Hippocampal formation (tissue), 2 donors: Measurements from ENCODE around the gene MYCN.
"Not testable (repeated sequence)": the region's sequence is repeated elsewhere in the genome, so short reads cannot be mapped to it uniquely, and the experiment has no call there.

ENCODE experiments used
- DNase-seq, 2 donors: peaks; one replicate each; lab custom pipeline; 2025; lab: John Stamatoyannopoulos, UW

The MYCN gene

GRCh38 chr2:15957881-15958713 lies 17.7 kb downstream of the MYCN start:
- DNase-seq = no peak

DNA sequence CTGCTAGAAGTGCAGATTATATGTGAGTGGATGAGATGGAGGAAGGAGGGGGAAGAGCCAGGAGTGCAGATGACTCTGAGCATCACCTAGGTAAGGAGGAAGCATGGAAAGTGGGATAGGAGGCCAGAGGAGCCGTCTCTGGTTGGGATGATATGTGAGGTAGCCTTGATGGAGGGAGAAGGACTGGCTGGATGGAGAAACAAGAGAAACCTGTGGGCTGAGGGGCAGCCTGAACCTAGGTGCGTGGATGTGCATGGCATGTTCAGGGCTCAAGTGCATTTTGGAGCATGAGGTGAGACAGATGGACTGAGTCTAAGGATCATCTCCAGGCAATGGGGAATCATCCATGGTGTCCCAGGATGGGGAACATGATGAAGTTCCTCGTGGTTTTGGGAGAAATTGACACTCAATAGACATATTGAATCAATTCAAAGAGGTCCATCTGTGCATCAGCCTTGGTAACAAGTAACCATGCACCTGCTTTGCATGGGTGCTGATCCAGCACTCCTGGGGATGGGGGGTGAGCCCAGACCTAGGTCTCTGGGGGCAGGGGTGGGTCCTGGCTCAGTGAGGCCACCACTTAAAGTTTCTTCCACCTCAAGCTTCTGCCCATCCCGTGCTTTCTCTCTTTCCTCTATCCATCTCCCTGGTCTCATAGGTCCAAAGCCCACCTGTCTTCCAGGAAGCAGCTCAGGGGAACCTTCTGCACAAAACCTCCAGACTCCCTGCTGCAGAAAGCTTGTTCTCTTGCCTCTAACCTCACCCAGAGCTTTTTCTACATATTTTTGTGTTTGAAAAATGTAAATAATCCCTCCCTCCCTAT lies 19.2 kb downstream of the MYCN start:
- no peak for DNase-seq

DNA sequence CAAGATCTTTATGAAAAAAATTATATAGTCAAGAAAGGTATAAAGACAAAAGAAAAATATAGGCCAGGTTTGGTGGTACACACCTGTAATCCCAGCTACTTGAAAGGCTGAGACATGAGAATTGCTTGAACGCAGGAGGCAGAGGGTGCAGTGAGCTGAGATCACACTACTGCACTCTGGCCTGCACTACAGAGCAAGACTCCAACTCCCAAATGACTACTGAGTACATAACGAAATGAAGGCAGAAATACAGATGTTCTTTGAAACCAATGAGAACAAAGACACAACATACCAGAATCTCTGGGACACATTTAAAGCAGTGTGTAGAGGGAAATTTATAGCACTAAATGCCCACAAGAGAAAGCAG lies 19.8 kb downstream of the MYCN start:
- not testable (repeated sequence) for DNase-seq

GRCh38 chr2:15963109-15963976 lies 23.0 kb downstream of the MYCN start:
- DNase-seq = not testable (repeated sequence)

GRCh38 chr2:15963977-15964670 lies 23.8 kb downstream of the MYCN start:
- DNase-seq = no peak

DNA sequence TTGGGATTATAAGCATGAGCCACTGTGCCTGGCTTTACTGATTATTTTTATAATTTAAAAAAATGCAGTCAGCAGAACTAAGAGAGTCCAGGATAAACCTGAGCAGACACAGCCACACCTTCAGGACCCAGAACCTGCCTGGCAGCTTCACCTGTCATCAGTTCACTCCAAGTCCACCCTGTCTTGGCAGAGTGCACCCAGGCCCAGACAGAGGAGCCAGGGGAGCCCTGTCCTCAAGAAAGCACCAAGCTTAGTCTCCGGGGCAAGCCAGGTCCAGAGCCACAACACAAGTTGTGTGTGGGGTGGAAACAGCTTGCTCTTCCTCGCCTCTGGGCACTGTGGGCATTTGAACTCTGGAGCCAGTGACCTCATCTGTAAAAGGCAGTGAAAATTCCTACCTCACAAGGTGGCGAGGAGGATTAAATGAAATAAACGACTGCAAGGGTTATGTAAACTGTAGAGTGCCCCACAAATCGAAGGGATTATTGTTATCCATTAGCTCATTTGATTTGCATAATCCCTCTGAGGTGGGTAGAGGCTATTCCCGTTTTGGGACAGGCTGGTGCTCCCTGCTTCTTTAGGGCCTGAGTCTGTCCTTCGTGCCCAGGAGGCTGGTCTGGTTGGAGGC lies 24.7 kb downstream of the MYCN start:
- DNase-seq = no peak

DNA sequence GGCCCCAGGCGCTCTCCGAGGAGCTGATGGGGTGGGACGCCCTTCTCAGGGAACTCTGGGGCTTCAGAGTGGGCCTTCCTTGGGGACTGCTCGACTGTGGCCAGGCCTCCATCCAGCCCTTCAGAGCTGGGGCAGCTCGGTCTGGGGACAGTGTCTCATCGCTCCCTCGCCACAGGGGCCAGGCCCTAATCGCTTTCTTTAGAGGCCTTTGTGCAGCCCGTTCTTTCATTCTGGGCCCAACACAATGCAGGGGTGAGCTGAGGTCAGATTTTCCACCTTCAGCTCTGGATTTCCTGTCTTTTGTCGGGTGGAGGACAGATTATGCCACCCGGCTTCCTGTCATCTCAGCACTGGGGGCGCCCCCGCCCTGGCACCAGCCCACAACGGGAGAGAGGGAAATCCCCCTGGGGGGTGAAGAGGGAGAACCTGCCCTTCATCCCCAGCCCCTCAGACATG lies 25.2 kb downstream of the MYCN start:
- no peak for DNase-seq

DNA sequence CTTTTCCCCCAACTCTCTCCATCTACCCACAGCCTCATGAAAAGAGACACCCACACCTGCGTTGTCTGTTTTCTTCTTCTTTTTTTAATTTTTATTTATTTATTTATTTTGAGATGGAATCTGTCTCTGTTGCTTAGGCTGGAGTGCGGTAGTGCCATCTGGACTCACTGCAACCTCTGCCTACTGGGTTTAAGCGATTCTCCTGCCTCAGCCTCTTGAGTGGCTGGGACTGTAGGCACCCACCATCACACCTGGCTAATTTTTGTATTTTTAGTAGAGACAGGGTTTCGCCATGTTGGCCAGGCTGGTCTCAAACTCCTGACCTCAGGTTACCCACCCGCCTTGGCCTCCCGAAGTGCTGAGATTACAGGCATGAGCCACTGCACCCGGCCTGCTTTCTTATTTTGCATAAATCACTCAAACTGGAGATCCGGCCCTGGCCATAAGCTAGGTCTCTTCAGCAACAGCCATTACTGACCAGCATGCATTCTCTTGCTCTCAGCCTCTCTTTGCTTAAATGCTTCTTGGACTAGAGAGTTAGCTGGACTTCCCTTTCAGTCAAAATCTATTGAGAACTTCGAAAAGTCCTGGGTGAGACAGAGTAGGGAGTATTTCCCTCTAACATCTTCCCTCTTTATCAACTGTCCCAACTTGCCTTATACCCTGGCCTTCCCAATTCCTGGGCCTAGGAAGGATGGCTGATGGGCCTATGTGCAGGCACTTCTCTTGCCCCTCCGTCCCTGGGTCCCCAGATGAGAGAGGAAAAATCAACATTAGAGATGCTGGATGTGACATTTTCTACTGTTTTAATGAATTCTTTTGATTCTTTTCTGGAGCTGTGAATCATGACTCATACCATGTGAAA lies 27.3 kb downstream of the MYCN start:
- DNase-seq = no peak

- no peak for DNase-seq
These were observed 28.2 kb downstream of the MYCN start for GRCh38 chr2:15968280-15969178.

DNA sequence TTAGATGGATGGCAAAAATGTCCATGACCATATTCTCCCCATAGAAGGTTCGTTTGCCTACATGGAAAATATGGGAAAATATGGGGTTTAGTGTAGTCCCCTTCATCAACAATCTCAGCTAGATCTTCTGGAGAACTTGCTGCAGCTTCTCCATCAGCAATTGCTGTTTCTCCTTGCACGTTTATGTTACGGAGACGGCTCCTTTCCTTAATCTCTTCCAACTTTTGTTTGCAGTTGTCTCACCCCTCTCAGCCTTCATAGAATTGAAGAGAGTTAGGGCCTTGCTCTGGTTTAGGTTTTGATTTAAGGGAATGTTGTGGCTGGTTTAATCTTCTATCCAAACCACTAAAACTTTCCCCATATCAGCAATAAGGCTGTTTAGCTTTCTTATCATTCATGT lies 28.9 kb downstream of the MYCN start:
- no peak for DNase-seq

GRCh38 chr2:15970701-15971100 lies 30.4 kb downstream of the MYCN start:
- DNase-seq = no peak

DNA sequence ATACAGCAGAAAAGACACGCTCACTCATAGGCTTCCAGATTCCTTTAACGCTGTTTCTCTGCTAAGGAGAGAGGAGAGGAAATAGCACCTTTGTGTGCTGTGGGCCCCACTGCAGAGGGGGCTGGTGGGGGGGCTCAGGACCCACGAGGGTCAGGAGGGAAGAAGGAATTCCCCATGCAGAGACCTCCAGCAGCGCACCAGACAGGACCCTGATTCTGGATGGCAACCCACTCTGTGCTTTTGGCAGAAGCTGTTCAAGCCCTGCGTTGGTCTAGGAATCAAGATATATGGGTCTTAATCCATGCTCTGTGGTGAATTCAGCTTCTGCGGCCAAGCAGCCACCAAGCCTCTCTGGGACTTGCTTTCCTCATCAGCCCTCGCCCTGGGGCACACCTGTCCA lies 31.0 kb downstream of the MYCN start:
- DNase-seq = no peak

- DNase-seq = no peak
These were observed 31.6 kb downstream of the MYCN start for GRCh38 chr2:15971831-15972522.

- no peak for DNase-seq
These were observed 33.4 kb downstream of the MYCN start for GRCh38 chr2:15973481-15974401.

DNA sequence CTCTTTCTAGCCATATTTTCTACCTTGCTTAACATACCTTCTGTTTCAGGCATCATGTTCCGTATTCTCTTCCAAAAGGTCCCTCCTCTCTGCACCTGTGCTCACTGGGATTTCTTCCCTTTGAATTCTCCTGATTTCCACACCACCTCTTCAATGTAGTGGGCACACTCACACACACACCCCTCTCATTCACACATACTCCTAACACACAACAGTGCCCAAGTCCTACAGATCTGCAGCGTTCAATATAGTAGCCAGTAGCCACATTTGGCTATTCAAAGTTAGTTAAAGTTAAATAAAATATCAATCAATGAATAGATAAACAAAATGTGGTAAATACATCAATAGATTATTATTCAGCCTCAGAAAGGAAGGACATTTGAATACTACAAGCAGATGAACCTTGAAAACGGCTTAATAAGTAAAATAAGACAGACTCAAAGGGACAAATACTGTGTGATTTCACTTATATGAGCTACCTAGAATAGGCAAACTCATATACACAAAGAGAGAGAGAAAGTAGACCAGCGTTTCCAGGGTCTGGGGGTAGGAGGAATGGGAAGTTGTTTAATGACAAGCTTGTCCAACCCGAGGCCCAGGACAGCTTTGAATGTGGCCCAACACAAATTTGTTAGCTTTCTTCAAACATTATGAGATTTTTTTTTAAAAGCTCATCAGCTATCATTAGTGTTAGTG lies 34.4 kb downstream of the MYCN start:
- no peak for DNase-seq

DNA sequence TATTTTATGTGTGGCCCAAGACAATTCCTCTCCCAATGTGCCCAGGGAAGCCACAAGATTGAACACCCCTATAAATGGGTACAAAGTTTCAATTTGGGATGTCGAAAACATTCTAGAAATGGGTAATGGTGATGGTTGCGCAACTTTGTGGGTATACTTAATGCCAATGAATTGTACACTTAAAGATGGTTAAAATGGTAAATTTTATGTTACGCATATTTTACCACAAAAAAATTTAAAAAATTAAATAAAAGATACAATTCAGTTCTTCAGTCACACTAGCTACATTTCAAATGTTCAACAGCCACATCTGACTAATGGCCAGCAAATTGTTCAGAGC lies 34.9 kb downstream of the MYCN start:
- no peak for DNase-seq

DNA sequence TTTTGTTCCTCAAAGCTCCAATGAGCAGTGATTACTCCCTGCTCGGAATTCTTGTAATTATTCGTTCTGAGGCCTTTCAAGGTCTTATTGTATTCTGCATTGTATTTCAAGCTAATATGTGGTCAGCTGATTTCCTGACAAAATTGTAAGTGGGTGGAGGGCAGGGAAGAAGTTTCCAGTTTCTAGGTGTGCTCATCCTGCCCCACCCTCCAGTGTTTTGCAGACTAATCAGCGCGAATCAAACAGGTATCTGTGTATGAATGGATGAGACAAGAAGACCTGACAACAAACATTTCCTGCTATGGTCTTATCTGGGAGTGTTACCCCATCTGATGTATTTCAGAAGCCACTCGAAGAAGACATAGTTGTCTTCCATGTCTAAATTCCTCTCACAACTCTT lies 35.3 kb downstream of the MYCN start:
- no peak for DNase-seq
